NCI-H2196 treated with DMSO at 0.1 percent for 48 hours (cell line): ENCODE measurements around the gene PACRG.

ENCODE experiments used
- DNase-seq: peaks from one replicate; lab custom pipeline; 2025; ENCODE audit not compliant: unreplicated experiment; lab: John Stamatoyannopoulos, UW

The PACRG gene

DNA sequence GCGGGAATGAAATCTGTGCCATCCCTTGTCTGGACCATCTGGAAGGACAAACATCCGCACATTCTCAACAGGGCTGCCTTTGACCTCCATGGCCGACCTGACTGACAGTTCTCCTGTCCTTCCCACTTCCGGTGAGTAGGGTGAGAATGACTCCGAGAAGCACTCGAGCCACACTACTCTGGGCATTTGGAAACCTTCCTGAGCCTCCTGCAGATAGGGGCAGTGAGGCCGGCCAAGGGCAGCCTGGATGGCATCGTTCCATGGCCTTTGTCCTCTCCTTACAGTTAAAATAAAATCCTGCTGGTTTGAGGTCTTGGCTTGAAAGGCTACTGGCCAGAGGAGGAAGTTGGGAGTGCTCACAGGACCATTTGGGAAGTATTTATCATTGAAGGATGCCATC is 615.8 kb downstream of the PACRG start:
- no peak for DNase-seq

DNA sequence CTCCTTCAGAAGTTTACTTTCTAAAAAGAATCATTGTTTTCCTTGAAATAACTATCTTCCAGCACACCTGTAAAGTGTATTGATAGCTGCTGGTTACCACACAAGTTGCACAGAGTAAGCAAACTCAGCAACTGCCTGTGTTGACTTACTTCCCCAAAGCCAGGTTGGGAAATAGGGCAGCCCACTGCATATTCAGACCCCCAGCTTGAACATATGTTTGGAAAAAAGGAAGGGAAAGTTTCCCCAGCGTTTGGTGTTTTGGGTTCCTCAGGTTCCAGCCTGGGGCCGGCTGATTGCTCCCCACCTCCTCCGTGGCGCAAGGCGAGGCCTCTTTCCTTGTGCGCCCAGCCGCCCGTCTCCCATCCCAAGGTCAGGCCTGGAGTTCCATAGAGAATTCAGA is 616.6 kb downstream of the PACRG start:
- no peak for DNase-seq

DNA sequence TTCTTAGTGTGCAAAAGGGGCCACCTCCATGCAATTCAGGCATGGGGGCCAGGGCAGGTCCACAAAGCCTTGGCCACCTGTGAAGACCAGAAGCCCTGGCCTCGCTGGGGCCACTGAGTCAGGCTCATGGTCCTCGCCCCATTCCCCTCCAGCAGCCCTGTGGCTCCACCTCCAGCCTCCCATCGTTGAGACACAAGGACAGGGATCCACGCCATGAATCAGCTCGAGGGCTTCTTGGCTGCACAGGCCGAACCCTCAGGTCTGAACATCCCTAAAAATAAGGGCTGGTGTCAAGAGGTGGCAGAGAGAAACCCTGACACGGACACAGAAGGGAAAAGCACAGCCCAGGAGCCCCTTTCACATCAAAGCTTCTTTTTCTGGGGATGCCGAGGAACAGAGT is 618.2 kb downstream of the PACRG start:
- DNase-seq = no peak

DNA sequence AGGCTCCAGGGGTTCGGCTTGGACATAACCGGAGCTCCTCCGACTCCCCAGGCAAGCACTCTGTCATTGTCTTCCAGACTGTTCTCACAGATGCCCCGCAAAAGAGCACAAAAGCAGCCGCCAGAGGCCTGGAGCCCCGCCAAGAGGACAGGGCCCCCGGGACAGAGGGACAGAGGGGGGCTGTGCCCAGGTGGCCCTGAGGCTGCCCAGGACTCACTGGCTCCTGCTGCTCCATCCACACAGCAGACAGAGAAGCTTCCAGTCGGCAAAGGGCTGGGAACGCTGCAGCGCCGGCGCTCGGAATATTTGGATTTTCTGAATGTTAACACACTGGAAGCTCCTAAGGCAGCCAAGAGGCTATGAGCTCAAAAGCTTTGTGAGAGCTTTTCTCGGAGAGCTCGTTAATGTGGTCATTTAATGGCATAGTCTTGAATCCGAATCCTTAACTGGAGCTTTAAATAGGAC is 618.8 kb downstream of the PACRG start:
- no peak for DNase-seq

DNA sequence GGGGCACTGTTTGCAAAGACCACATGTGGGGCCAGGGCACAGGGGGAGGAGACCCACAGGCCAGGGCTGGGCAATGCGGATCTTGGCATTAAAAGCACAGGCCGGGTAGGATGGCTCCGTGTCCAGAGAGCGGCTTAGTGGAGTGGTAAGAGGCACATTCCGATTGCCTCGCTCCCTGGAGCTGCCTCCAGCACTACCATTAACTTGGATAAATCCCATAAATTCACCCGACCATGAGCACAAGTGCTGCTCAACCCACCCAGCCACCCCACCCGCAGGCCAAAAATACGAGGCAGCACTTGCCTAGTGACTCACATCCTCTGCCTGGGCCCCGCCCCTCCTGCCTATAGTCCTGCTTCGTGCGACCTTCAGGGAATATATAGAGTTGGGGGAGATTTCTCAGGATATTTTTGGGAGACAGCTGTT is 619.3 kb downstream of the PACRG start:
- DNase-seq = no peak

DNA sequence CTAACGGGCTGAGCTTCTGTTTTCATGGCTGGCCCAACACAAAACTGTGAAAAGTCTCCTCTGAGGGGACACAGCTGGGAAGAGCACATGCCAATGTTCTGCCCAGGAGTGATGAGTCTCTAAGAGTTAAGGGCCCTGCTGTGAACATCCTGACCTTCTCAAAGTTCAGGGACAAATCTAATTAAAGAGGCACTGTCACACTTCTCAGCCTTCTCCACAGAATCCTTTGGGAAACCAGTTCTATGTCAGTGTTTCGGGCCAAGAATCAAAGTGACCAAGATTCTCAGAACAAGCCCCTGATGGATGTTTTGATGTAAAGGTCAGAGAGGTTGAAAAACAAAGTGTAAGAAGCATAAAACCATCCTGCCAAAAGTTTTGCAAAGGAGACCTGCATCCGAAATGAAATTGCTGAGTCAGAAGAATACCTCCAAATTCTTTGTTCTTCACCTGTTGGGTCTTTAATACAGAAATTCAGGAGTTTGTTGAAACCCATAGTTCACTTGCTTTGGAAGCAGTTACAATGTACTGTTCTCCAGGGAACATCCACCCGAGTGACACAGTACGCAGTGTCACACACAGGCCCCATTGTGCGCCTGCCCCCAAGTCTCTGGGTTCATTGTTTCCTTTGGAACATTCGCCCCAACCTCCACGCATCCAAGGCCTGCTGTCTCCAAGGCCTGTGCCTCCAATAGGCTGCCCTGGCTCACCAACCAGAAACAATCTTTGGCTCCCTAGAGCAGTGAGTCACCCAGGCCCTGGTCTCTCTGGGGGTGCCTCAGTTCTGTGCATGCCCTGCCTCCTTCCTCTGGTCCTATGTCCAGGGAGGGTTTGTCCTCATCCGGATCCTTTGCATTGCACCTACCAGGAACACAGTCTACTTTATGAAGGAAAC is 621.3 kb downstream of the PACRG start:
- no peak for DNase-seq

DNA sequence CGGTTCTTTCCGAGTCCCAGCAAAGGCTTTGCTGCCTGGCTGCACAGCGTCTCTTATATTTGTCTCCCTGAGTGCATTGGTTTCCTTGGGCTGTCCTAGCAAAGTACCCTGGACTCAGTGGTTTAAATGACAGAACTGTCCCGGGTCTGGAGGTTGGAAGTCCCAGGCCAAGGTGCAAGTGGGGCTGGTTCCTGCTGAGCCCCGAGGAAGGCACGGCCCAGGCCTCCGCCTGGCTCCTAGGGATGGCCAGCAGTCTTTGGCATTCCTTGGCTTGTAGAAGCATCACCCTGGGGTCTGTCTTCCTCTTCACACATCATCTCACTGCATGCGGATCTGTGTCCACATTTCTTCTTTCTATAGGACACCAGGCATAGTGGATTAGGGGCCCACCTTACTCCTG is 621.9 kb downstream of the PACRG start:
- DNase-seq = no peak

DNA sequence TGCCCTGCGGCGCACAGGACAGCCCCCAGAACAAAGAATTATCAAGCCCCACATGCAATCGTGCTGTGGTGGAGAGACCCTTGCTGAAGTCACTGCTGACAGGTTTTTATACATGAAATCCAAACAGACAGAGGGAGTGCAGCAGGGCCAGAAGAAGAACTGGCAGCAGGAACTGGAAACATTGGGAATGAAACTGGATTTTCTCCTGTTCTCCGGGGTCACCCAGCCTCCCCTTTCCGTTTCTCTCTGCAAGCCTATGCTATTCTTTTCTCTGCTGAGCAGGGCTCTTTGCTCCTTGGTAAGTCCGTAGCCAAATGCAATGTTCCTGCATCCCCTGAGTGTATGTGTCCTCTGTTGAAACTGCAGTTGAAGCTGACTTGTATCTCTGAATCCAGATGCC is 623.2 kb downstream of the PACRG start:
- DNase-seq = no peak

DNA sequence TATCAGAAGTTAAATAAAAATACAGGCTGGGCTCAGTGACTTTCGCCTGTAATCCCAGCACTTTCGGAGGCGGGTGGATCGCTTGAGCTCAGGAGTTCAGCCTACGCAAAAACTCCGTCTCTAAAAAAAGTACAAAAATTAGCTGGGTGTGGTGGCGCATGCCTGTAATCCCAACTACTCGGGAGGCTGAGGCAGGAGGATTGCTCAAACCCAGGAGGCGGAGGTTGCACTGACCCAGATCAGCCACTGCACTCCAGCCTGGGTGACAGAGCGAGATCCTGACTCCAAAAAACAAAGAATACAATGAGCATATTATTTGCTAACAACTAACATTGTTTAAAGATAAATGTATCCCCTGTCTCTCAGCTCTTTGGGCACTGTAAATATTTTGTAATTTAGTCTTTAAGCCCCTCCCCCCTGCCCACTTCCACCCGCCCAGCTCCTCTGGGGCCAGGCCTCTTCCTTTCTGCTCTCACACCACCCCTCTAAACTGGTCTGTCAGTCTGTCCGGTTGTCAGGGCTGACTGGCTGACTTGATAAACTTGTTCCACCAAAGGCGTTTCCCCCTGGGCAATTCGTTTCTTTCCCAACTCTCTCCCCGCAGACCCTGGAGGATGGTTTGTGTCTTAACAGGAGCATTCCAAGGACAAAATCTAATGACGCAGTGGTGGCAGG is 624.4 kb downstream of the PACRG start:
- no peak for DNase-seq

DNA sequence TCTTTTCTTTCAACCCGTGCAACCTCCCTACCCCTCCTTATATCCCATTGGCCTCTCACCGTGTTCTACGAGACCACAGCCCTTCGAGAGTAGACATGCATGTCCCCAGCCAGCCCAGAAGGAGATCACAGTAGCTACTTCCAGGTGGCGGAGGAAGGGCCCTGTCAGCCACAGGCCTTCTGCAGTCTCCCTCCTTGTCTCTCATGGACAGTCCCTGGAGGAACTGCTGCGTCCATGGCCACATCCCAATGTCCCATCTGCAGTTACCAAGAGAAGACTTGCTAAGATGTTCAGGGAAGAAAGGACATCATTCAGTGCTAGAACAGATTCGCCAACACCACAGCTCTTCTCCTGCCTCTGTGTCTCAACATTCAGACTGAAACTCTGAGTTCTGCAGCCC is 625.2 kb downstream of the PACRG start:
- DNase-seq = no peak

DNA sequence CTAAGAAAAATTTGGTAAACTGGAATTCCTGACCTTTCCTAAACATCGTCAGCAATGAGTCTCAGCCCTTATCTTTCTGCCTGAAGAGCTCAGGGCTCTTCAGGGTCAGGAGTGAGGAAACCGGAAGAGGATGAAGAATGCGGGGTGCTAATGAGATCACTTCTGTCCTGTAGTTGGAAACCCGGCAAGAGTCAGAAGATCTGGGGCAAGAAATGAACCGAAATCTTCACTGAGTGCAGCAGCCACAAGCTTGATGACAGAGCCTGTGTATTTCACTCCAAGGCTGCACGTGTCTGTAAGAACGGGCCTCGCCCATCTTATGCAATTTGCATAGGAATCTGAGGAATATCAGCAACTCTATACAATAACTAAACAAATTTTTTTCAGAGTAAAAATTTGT is 626.3 kb downstream of the PACRG start:
- DNase-seq = no peak

DNA sequence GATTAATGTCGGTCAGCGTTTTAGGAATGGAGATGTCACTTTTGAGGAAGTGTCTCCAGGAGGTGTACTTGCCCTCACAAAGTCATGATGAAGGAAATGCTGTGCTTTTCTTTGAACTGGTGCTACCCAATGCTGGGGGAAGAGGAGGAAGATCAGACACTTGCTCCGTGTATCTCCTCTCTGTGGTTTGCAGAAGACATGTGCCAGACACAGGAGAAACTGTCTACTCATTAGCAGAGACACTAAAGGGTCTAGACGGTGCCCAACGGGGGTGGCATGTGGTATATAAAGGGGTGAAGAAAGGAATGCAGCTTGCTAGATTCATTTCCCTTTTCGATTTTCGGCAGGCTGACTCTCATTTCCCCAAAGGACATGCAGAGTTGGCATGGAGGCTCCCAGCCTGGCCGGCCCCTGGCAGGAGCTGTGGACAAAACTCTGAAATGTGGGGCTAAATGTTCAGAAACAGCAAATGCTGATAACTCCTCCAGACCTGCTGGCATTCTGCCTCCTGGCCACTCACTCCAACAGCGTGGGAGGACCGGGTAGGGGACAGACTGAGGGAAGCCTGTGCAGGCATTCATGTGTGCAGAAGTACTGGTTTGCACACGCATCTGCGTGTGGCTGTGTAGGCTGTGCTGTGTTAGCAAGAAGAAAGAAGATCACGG is 627.1 kb downstream of the PACRG start:
- no peak for DNase-seq

DNA sequence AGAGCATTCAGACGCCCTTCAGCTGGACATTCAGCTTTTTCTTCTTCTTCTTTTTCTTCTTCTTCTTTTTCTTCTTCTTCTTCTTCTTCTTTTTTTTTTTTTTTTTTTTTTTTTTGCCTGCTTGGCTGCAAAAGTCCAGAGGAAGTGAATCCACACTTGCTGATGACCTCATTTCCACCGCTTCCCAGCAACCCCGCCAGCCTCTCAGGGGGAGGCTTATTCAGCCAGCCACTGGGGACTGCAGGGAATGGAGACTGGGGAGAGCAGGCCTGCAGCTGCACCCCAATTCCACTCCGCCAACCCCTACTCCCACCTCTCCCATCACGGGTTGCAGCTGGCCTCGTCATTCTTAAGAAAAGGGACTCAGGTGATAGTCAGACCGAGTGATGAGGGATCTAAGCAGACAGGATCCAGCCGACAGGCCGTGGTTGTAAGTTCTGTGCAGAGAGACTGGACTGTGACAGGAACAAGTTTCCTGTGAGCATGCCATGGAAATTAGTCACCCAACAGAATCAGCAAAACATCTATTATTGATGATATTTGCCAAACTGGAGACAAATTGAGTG is 627.7 kb downstream of the PACRG start:
- DNase-seq = no peak

DNA sequence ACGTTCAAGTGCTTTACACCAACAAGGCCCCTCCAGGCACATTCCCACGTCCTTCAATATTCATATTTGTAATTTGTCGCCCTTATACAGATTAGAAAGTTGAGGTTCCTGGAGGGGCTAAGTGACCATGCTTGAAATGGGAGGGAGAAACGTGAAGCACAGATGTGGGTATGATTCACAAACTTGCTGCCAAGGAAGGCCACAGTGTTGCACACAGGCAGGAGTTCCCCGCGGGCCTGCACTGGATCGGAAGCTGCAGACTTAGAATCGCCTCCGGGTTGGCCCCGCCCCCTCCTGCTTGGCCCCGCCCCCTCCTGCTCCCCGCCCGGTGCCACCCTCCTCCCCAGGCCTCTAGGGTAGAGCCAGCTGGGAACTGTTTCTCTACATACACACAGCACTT is 628.5 kb downstream of the PACRG start:
- DNase-seq = no peak

DNA sequence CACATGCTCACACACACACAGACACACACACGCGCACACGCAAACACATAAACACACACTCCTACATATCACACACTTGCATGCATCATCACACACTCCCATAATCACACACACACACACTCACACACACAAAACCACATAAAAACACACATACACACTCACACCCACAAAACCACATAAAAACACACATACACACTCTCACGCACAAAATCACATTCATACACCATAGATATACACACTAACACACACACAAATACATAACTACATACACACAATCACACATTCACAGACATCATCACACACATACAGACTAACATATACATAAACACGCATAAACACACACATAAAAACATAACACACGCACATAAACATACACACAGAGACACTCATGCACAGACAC is 629.0 kb downstream of the PACRG start:
- no peak for DNase-seq

DNA sequence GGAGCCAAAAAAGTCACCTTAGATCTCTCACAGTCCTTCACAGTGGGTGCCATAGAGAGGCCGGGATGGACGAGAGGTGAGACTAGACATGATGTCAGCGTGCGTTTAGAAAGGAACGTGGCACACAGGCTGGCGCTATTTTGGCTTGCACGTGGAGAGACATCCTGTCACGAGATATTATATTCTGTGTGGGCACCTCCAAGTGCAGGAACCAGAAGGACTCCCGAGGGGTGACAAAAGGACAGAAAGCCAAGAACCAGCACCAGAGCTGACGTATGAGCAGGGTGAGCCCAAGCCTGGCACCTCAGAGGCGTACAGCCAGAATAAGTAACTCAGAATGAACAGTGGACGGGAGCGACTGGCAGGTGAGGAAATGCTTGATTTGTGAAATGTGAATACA is 636.9 kb downstream of the PACRG start:
- DNase-seq = no peak
